Neuron (in vitro differentiated cells): ENCODE measurements around the gene CDH23.

Experiments used
- H2AFZ ChIP-seq: one replicate; pipeline ENCODE4 v1.6.1; 2013; ENCODE audit warnings: low read depth, mild to moderate bottlenecking, inconsistent platforms, low read length, moderate library complexity
- H3K27me3 ChIP-seq: one replicate; pipeline ENCODE4 v1.6.1; 2013; ENCODE audit warnings: low read length; ENCODE audit not compliant: insufficient read depth
- H3K36me3 ChIP-seq: one replicate; pipeline ENCODE4 v1.6.1; 2013; ENCODE audit warnings: low read length; ENCODE audit not compliant: insufficient read depth
- H3K4me1 ChIP-seq: one replicate; pipeline ENCODE4 v1.6.1; 2013; ENCODE audit warnings: low read length; ENCODE audit not compliant: insufficient read depth
- H3K4me3 ChIP-seq: 2 replicates; pipeline ENCODE4 v1.5.1; 2013; ENCODE audit warnings: mild to moderate bottlenecking, low read length, moderate library complexity
- H3K9me3 ChIP-seq: one replicate; pipeline ENCODE4 v1.6.1; 2013; ENCODE audit warnings: low read length

CDH23 gene

DNA sequence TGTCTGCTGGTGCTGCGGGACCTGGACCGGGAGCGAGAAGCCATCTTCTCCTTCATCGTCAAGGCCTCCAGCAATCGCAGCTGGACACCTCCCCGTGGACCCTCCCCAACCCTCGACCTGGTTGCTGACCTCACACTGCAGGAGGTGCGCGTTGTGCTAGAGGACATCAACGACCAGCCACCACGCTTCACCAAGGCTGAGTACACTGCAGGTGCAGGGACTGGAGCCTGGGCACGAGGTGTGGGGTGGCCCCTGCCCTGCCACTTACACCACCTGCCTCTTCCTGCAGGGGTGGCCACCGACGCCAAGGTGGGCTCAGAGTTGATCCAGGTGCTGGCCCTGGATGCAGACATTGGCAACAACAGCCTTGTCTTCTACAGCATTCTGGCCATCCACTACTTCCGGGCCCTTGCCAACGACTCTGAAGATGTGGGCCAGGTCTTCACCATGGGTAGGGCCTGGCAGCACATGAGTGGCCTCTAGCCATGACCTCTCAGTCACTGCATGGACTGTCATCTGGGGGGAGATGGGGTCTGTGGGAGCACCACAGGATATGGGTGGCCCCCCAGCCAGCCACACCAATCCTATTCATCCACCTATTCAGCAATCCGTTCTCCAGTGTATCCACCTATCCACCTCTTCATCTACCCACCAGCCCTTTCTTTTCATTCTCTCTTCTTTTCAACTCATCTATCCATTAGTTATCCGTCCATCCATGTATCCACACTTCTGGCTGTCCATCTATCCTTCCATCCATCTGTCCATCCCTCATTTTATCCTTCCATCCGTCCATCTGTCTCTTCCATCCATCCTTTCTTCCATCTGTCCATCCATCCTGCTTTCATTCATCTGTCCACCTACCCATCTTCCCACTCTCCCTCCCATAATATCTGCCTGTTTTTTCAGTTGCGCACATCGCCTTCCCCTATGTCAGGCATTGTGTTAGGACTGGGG, 411.1 kb downstream of the CDH23 start:
- no peaks in the 10 kb centered on the region for H3K9me3 ChIP-seq
- H3K4me3 ChIP-seq = no peak overlapping the region
- H3K36me3 ChIP-seq = no peaks in the 10 kb centered on the region
- H2AFZ ChIP-seq = no peak overlapping the region
- no peaks in the 10 kb centered on the region for H3K4me1 ChIP-seq
- peaks cover 21% of the 10 kb centered on the region for H3K27me3 ChIP-seq

DNA sequence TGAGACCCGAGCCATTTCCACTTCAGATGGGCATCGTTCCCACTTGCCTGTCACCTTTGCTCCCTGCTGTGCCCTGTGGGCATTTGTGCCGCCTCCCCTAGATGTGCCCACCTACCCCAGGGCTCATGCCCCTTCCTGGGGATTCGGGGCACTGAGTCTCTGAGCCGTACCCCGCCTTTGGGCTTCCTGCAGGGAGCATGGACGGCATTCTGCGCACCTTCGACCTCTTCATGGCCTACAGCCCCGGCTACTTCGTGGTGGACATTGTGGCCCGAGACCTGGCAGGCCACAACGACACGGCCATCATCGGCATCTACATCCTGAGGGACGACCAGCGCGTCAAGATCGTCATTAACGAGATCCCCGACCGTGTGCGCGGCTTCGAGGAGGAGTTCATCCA, 412.9 kb downstream of the CDH23 start:
- no peak overlapping the region for H3K4me3 ChIP-seq

DNA sequence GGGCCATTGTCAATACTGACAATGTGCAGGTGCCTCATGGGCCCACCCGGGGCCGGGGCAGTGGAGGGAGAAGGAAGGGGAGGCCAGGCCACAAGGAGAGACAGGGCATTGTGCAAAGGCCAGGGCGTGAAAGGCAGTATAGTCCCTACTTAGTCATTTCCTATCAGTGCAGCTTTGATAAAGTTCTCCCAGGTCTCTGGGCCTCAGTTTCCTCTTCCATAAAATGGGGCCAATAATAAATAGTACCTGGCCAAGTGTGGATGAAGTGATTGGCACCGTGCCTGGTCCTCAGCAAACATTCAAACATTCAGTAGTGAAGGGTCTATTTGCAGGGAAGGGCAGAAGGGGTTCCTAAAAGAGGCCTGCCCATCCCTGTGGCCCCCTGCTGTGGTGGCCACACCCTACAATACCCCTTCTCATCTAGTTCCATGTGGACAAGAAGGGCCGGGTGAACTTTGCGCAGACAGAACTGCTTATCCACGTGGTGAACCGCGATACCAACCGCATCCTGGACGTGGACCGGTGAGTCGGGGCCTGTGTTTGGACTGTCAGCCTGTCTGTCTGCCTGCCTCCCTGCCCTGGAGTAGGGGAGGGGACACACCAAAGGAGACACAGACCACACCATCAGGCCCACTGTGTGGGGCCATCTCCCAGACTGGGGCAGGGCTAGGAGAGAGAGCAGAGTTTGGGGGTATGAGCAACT, 413.5 kb downstream of the CDH23 start:
- Histone ChIP-seq H3K36me3 (peaks cover 12% of the 10 kb centered on the region), H2AFZ (no peak overlapping the region), H3K9me3 (no peaks in the 10 kb centered on the region), H3K4me3 (no peak overlapping the region), H3K4me1 (no peaks in the 10 kb centered on the region), H3K27me3 (peaks cover 12% of the 10 kb centered on the region)

More for the DNA sequence above, 412.9 kb downstream of the CDH23 start:
- Histone ChIP-seq H3K4me1 (no peaks in the 10 kb centered on the region), H2AFZ (no peak overlapping the region), H3K9me3 (no peaks in the 10 kb centered on the region), H3K27me3 (peaks cover 16% of the 10 kb centered on the region), H3K36me3 (peaks cover 7% of the 10 kb centered on the region)

DNA sequence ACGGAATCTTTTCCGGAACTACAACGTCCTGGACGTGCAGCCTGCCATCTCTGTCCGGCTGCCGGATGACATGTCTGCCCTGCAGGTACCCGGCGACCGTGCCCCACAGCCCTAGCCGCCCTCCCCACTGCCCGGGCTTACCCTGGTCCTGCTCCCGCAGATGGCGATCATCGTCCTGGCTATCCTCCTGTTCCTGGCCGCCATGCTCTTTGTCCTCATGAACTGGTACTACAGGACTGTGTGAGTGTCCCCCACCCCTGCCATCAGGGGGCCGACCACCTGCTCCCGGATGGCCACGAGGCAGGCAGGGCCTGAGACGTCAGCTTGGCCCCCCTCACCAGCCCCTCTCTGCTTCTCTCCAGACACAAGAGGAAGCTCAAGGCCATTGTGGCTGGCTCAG, 414.6 kb downstream of the CDH23 start:
- no peak overlapping the region for H2AFZ ChIP-seq
- peaks cover 4% of the 10 kb centered on the region for H3K27me3 ChIP-seq
- no peak overlapping the region for H3K4me3 ChIP-seq
- H3K9me3 ChIP-seq = no peaks in the 10 kb centered on the region
- no peaks in the 10 kb centered on the region for H3K4me1 ChIP-seq
- H3K36me3 ChIP-seq = peaks cover 22% of the 10 kb centered on the region

DNA sequence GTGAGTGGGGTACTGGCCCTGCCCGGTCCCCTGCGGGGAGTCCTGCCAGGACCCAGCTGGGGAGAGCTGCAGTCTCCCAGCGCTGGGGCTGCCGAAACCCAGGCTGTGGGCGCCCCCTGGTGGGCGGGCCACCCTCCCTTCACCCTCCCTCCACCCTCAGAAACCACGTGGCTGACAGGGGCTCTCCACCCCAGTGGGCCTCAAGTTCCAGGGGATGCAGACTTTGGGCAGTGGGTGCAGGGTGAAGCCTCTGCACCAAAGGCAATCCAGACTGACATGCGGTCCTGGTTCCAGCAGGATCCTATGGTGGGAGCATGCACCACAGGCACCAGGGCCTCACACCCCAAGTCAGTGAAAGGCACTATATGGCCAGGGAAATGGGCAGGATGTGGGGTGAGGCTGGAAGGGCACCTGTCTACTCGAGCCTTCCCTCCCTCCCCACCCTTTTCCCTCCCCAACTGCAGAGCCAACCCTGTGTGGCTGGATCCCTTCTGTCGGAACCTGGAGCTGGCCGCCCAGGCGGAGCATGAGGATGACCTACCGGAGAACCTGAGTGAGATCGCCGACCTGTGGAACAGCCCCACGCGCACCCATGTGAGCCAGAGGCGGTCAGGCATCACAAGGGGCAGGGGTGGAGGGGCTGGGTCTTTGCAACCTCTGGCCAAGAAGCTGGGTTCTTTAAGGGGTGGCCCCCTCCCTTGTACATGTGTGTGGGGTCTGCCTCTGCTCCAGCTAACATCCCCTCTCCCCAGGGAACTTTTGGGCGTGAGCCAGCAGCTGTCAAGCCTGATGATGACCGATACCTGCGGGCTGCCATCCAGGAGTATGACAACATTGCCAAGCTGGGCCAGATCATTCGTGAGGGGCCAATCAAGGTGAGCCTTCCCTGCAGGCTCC, 415.5 kb downstream of the CDH23 start:
- Histone ChIP-seq H3K4me3 (no peak overlapping the region), H3K9me3 (no peaks in the 10 kb centered on the region), H3K36me3 (peaks cover 31% of the 10 kb centered on the region), H3K4me1 (no peaks in the 10 kb centered on the region), H2AFZ (no peak overlapping the region), H3K27me3 (peaks cover 1% of the 10 kb centered on the region)

DNA sequence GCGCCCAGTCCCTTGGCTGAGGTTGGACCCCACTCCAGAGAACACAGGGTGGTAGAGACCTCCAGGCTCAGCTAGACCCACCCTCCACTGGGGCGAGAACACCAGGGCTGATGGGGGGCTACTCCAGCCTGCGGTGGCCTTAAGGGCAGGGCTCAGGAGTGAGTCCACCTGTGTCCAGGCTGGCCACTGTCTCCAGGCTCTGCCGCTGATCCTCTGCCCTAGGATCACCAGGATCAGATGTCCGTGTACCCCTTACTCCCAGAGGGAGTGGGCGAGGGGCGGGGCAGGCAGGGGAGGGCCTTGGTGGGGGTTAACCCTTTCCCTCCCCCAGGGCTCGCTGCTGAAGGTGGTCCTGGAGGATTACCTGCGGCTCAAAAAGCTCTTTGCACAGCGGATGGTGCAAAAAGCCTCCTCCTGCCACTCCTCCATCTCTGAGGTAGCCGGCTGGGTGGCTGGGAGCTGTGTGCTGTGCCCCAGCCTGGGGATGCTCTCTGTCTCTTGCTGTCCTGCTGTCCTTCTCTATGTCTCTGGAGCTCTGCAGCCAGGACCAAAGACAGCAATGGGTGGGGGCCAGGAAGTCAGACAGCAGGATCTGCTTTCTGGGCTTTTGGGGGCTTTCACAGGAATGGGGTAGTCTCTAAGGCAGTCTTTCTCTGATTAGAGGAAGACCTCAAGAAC, 416.3 kb downstream of the CDH23 start:
- Histone ChIP-seq H3K27me3 (no peaks in the 10 kb centered on the region), H2AFZ (no peak overlapping the region), H3K36me3 (peaks cover 39% of the 10 kb centered on the region), H3K4me1 (no peaks in the 10 kb centered on the region), H3K9me3 (no peaks in the 10 kb centered on the region), H3K4me3 (no peak overlapping the region)

DNA sequence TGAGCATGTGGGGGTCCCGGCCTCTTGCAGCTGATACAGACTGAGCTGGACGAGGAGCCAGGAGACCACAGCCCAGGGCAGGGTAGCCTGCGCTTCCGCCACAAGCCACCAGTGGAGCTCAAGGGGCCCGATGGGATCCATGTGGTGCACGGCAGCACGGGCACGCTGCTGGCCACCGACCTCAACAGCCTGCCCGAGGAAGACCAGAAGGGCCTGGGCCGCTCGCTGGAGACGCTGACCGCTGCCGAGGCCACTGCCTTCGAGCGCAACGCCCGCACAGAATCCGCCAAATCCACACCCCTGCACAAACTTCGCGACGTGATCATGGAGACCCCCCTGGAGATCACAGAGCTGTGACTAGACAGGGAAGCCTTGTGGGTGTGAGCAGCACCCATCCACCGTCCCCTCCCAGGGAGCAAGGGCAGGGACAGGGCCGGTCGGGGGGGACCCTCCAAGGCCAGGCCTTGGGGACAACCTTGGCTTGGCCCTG, 418.2 kb downstream of the CDH23 start:
- Histone ChIP-seq H2AFZ (no peak overlapping the region), H3K36me3 (peaks cover 58% of the 10 kb centered on the region), H3K27me3 (no peaks in the 10 kb centered on the region), H3K4me1 (no peaks in the 10 kb centered on the region), H3K9me3 (no peaks in the 10 kb centered on the region), H3K4me3 (no peak overlapping the region)

DNA sequence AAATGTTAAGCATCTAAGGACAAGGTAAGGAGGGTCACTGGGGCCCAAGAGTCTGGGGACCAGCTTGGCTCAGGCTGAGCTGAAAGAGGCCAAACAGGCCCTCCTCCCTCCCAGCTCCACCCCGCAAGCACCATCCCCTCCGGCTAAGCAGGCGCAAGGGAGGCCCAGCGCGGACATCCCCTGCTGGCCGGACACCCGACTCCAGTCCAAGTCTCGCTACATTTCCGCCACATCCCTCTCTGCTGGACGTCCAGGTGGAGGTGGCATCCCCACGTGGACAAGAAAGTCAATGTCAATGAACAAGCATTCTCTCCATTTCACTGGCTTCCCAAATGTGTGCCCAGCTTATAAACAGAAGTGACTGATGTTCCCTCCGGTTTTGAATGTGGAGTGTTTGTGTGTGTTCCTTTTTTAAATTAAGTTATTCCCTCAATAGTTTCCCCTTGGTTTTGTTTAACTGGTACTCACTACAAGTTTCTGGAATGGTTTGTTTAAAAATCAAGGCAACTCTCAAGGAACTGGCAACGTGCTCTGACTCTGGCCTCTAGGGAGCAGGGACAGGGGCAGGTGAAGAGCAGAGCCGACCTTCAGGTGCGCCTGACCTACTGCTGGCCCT, 418.9 kb downstream of the CDH23 start:
- H3K36me3 ChIP-seq = peaks cover 64% of the 10 kb centered on the region
- H3K27me3 ChIP-seq = no peaks in the 10 kb centered on the region
- no peak overlapping the region for H3K4me3 ChIP-seq
- no peaks in the 10 kb centered on the region for H3K9me3 ChIP-seq
- no peak overlapping the region for H2AFZ ChIP-seq
- no peaks in the 10 kb centered on the region for H3K4me1 ChIP-seq

DNA sequence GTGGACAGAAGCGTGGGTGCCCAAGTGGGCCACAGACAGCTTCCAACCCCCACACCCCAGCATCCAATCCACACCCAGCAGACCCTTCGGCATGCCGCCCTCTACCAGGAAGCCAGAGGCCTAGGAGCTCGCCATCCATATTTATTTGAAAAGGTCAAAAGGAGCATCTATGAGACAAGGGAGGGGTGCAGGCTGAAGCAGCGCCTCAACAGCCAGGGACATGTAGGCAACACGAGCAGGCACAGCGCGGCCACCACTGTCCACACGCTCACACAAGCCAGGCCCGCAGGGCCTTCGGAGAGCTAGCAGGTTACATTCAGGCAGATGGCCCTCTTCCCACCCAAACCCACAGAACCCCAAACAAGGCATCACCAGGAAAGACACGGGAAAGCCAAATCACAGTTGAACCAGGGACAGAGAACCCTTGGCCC, 419.7 kb downstream of the CDH23 start:
- Histone ChIP-seq H2AFZ (no peak overlapping the region), H3K27me3 (no peaks in the 10 kb centered on the region), H3K4me3 (no peak overlapping the region), H3K9me3 (no peaks in the 10 kb centered on the region), H3K36me3 (peaks cover 72% of the 10 kb centered on the region), H3K4me1 (no peaks in the 10 kb centered on the region)

DNA sequence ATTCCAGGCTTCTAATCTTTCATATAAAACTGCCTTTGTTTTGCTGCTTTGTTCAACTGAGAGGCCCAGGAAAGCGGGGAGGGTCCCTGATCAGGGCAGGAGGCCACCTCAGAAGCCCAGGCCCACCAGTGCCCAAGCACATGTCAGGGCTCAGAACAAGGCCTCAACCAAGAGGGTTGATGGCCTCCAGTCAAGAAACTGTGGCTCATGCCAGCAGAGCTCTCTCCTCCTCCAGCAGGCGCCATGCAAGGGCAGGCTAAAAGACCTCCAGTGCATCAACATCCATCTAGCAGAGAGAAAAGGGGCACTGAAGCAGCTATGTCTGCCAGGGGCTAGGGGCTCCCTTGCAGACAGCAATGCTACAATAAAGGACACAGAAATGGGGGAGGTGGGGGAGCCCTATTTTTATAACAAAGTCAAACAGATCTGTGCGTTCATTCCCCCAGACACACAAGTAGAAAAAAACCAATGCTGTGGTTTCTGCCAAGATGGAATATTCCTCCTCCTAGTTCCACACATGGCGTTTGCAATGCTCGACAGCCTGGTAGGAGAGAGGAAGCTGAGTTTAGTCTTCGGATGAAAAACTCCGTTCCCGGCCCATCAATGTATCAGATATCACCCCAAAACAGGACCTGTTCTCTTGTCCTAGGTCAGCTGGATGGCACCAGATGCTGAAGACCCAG, 420.4 kb downstream of the CDH23 start:
- H3K36me3 ChIP-seq = peaks cover 78% of the 10 kb centered on the region
- H3K9me3 ChIP-seq = no peaks in the 10 kb centered on the region
- no peak overlapping the region for H2AFZ ChIP-seq
- H3K27me3 ChIP-seq = no peaks in the 10 kb centered on the region
- H3K4me3 ChIP-seq = no peak overlapping the region
- no peaks in the 10 kb centered on the region for H3K4me1 ChIP-seq

DNA sequence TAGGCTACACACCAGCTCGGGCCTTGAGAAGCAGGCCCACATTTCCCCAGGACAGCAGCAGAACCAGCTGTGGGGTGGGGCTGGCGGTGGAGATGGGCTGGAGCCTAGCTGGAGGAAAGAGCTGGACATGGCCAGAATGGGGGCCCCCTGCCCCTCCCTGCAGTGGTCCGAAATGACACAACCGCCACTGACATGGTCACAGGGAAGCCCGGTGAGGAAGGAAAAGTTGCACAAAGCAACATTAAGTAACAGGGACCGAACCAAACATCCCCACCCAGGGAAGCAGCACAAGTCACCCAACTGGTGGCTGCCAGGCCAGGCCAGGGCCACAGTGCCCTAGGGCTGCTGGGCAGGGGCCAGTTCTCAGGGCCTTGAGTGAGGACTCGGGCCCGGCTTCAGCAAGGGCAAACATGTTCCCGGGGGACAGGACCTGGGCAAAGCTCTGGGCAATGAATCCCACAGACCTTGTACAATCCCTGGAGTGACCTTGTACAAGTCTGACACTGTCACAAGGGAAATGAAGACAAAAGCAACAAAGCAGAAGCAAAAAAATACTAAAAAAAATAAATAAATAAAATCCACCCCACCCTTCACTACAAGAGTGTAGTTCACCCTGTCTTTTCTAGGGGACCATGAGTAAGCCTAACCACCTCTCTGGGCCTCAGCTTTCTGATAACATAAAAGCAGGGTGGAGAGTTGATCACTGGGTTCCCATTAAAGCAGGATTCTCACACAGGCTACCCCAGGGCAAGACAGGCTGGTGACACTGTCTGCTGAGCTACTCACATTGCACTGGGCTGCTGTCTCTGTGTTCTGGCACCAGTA, 421.3 kb downstream of the CDH23 start:
- H3K4me1 ChIP-seq = no peaks in the 10 kb centered on the region
- no peaks in the 10 kb centered on the region for H3K27me3 ChIP-seq
- no peaks in the 10 kb centered on the region for H3K9me3 ChIP-seq
- no peak overlapping the region for H3K4me3 ChIP-seq
- H2AFZ ChIP-seq = no peak overlapping the region
- H3K36me3 ChIP-seq = peaks cover 86% of the 10 kb centered on the region
